ENCODE results near the gene DHCR24.

DHCR24 gene

GRCh38 chr1:54813485-54814125 lies 73.4 kb downstream of the DHCR24 start:
- DNase-seq = no peak

DNA sequence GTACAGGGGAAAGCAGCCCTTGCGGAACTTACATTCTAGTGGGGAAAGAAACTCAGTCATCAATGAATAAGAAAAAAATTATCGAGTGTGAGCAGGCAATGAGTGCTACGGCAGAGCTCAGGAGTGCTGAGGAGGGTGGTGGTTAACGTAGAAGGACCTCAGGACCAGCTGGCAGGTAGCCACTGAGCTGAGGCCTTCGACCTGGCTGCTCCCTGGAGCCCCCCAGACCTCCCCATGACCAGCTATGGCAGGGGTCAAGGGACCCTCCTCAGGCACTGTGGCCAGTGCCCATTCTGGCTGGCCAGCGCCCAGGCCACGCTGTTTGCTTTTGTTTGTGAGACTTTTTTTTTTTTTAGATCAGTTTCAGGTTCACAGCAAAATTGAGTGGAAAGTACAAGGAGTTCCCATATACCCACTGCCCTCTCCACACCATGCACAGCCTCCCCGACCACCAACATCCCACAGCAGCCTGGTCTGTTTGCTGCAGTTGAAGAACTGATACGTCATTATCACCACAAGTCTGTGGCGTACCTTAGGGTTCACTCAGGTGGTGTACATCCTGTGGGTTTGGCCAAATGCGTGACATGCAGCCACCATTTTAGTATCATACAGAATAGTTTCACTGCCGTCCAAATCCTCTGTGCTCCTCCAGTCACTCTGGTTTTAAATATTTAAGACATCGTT lies 74.1 kb downstream of the DHCR24 start:
- no peak for DNase-seq

- no peak for DNase-seq
Measured at GRCh38 chr1:54811739-54812655, 75.0 kb downstream of the DHCR24 start.

- no peak for DNase-seq
Measured at GRCh38 chr1:54811066-54811465, 75.9 kb downstream of the DHCR24 start.

GRCh38 chr1:54810153-54810942 lies 76.6 kb downstream of the DHCR24 start:
- DNase-seq = peak; percentile 57

GRCh38 chr1:54809496-54810074 lies 77.4 kb downstream of the DHCR24 start:
- no peak for DNase-seq

DNA sequence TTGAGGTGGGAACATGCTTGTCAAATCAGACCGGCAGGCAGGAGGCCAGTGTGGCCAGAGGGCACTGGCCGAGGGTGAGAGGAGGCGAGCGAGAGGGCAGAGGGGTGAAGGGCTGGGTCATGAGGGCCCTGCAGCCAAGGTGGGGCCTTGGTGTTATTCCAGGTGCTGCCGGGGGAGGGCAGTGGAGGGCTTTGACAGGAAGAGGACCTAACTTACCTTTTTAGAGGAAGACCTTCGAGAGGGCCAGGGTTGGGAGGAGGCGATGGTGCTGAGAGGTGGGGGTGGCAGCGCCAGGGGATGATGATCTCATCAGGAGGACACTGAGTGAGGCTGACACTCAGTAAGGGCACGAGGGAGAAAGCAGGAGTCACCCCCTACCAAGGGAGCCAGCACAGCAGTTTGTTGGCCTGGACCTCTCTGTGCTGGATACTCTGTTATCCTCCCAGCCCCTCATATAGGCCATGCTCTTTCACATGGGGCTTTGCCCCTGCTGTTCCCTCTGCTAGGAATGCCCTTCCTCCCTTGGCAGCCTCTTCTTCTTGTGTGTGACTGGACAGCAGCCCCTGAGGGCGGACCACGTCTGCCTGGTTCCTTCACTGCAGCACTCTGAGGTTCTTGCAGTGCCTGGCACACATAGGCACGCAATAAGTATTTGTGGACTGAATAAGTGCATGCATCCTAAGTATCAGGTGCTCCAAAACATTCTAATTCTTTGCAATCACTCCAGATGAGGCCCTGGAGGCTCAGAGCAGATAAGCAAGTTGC lies 78.4 kb downstream of the DHCR24 start:
- DNase-seq = no peak

- DNase-seq = no peak
Measured at GRCh38 chr1:54807756-54808155, 79.2 kb downstream of the DHCR24 start.

GRCh38 chr1:54806931-54807611 lies 79.9 kb downstream of the DHCR24 start:
- DNase-seq = no peak

DNA sequence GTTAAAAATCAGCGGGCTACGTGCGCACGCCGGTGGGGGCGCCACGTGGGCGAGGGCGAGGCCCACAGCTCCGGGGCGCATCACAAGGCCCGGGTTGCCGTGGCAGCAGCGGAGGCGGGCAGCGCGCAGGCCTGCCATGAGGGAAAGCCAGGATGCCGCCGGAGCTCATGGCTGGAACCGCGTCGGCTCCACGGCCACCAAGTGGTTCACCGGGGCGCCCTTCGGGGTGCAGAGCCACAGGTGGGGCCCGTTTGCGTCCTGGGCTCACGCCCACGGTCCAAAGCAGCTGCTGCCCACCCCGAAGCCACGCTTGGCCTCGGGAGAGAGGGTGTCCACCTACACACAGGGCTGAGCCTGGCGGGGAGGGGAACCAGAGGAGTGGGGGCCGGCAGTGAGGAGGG lies 81.0 kb downstream of the DHCR24 start:
- DNase-seq = no peak

DNA sequence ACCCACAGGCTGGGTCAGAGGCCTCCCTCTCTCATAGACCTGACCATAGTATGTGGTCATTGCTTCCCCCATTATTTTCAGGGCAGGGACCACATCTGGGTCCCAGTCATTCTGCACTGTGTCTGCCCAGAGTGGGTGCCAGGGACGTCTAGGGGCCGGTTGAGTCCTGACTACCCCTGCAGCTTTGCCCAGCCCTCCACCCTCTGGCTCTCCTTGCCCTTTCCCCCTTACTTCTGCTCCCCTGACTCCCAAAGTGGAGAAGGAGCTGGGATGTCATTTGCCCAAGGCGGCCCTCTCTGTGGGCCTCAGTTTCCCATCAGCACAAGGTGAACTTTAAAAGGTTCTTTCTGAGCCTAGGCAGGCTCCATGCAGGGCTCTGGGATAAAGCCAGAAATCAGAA lies 81.5 kb downstream of the DHCR24 start:
- DNase-seq = no peak

- no peak for DNase-seq
Measured at GRCh38 chr1:54804471-54805132, 82.4 kb downstream of the DHCR24 start.

GRCh38 chr1:54803761-54804470 lies 83.1 kb downstream of the DHCR24 start:
- DNase-seq = no peak

GRCh38 chr1:54800899-54801759 lies 85.9 kb downstream of the DHCR24 start, which contains the start of gene TTC22:
TSS of gene TTC22 (minus strand) at chr1:54801323. CDS start at chr1:54801163, 160 bp downstream.
- DNase-seq = peak; percentile 52

DNA sequence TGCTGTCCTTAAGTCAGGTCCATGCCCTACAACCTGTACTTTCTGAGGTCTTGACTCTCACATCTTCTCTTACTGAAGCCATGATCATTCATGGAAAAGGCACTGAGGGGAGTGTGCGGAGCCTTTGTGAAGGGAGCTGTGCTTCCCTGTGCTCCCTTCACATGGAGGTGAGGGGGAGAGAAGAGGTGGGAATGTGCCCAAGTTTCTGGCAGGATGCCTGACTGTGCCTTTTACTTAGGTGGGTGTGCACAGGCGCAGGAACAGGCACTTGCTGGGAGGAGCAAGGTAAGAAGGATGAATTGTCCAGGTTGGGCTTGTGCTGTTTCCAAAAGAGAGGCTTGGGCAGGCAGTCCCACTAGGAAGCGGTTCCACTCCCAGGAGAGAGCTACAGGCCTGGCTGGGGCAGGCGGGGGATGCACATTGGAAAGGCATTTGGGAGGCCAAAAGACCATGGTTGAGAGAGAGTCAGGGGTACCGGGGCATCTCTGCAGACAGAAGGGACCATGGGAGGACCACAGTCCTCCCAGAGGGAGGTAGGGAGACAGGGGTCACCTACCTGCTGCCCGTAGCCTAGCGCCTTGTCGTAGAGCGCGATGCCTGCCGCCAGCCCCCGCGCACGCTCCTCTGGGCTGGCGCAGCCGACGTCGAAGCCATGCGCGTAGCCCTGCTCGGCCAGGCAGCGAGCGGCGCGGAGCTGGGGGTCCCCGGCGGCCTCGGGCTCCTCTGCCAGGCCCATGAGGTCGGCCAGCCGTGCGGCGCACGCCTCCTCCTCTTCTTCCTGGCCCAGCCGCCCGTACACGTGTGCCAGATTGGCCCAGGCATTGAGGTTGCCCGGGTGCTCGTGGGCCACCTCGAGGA lies 86.7 kb downstream of the DHCR24 start:
- no peak for DNase-seq
